Psoas muscle (tissue), 8 donors: Measurements from ENCODE around the gene SKA2. TPM values are rescaled to one million over a fixed set of nuclear protein-coding genes. Genes with fewer than 3 reads are reported as not detected.
"Not testable (repeated sequence)": the region's sequence is repeated elsewhere in the genome, so short reads cannot be mapped to it uniquely, and the experiment has no call there.

ENCODE experiments used
- ATAC-seq, 4 donors: fragments of 200-7000 bp; cut with Tn5 transposase; one replicate each; pipeline ENCODE4 v1.9.1; 2020; ENCODE audit warnings: moderate library complexity in 3 of 4, mild to moderate bottlenecking in 2 of 4
- DNase-seq, 2 donors: peaks; one replicate each; pipeline ENCODE4 v3.0.0-alpha.2; 2020
- H3K27ac ChIP-seq: fragments of 200-600 bp; one replicate; pipeline ENCODE4 v1.8.0; 2022
- H3K27me3 ChIP-seq, 3 donors: fragments of 200-600 bp in 1 of 3; one replicate each; pipeline versions ENCODE4 v1.6.1 to v1.8.0; 2013 to 2022; ENCODE audit warnings: low read length in 2 of 3, mild to moderate bottlenecking in 2 of 3, moderate library complexity in 1 of 3; ENCODE audit not compliant: insufficient read depth in 3 of 3
- H3K36me3 ChIP-seq, 2 donors: fragments of 200-600 bp in 1 of 2; one replicate each; pipeline versions ENCODE4 v1.6.1 to v1.8.0; 2013 to 2022; ENCODE audit warnings: low read depth in 1 of 2, mild to moderate bottlenecking in 1 of 2, moderate library complexity in 1 of 2; ENCODE audit not compliant: insufficient read depth in 1 of 2
- H3K4me1 ChIP-seq: fragments of 200-600 bp; one replicate; pipeline ENCODE4 v1.8.0; 2022
- H3K4me3 ChIP-seq: fragments of 200-600 bp; one replicate; pipeline ENCODE4 v1.8.0; 2022; ENCODE audit warnings: mild to moderate bottlenecking
- H3K9me3 ChIP-seq: fragments of 200-600 bp; one replicate; pipeline ENCODE4 v1.8.0; 2022
- WGBS, 3 donors: extraction: QIAGEN DNeasy Blood & Tissue Kit; methylation state at CpG; one replicate each; pipeline versions ENCODE4 v1.1.6 to v1.1.7; 2013; 5-methylcytosine and 5-hydroxymethylcytosine counted together
- intact Hi-C, 2 donors: fragments of 100-400 bp; cut with DNase I; formaldehyde crosslinking; loops; one replicate each; pipeline versions ENCODE4 v1.11.0 to v1.14.2; 2022
- polyA plus RNA-seq, 3 donors: library from polyadenylated mRNA; stranded (reverse); fragments of 200-250 nt; gene quantifications; one replicate each; pipeline ENCODE4 v1.2.3, GENCODE V29; 2013
- total RNA-seq, 4 donors: library from RNA; stranded (reverse); fragmentation: NEBNext Ultra II Directional in 2 of 4; extraction: Animal tissue kit (Norgen Biotek cat#: 25700) in 2 of 4; gene quantifications; one replicate each; pipeline versions ENCODE4 v1.2.1 to v1.2.4, GENCODE V29; 2021 to 2023
- TF ChIP-seq, protein P1 (sequence below): fragments of 200-600 bp; IDR thresholded peaks from one replicate; pipeline ENCODE4 v1.8.0; 2022; ENCODE audit warnings: antibody characterized with exemption
- donor health status: healthy with polysubstance abuse.
- donor health status: DM: no; HTN: no; CAD: no; lungs with moderate emphysema.
- donor health status: Bipolar disorder and iron deficiency.
- donor health status: healthy.
- donor health status: DM: yes; HTN: yes; CAD: no.
- donor health status: DM: no; HTN: no; CAD: no.
- donor health status: DM: no; HTN: no; CAD: no.
- donor health status: DM: yes; HTN: yes; CAD: no.

SKA2 gene
- total and polyA plus RNA-seq, 7 donors = 7.2 to 17.1 (median 11.3) TPM

- ATAC-seq = no peak
- Histone ChIP-seq H3K27me3 (no peaks in the 10 kb centered on the region), H3K4me3 (no peak overlapping the region), H3K9me3 (no peaks in the 10 kb centered on the region), H3K36me3 (no peaks in the 10 kb centered on the region), H3K27ac (no peak overlapping the region), H3K4me1 (no peaks in the 10 kb centered on the region)
- intact Hi-C loops = no loop called here
- DNase-seq = no peak
- 91 to 95% (median 92%) methylated on average over 2 of the region's 2 CpGs for WGBS, 3 donors
- TF ChIP-seq, protein P1, sequence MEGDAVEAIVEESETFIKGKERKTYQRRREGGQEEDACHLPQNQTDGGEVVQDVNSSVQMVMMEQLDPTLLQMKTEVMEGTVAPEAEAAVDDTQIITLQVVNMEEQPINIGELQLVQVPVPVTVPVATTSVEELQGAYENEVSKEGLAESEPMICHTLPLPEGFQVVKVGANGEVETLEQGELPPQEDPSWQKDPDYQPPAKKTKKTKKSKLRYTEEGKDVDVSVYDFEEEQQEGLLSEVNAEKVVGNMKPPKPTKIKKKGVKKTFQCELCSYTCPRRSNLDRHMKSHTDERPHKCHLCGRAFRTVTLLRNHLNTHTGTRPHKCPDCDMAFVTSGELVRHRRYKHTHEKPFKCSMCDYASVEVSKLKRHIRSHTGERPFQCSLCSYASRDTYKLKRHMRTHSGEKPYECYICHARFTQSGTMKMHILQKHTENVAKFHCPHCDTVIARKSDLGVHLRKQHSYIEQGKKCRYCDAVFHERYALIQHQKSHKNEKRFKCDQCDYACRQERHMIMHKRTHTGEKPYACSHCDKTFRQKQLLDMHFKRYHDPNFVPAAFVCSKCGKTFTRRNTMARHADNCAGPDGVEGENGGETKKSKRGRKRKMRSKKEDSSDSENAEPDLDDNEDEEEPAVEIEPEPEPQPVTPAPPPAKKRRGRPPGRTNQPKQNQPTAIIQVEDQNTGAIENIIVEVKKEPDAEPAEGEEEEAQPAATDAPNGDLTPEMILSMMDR = no peak
Observed at GRCh38 chr17:59190806-59191205, 35.8 kb upstream of the SKA2 start.

DNA sequence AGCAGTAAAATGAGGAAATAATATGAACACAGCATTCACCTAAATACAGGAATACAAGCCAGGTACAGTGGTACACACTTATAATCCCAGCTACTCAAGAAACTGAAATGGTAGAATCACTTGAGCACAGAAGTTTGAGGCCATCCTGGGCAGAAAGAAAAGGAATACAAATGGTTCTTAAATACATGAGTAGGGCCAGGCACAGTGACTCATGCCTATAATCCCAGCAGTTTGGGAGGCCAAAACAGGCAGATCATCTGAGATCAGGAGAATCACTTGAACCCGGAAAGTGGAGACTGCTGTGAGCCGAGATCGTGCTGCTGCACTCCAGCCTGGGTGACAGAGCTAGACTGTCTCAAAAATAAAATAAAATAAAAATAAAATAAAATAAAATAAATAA lies 31.9 kb upstream of the SKA2 start:
- ATAC-seq (no peak), DNase-seq (no peak)
- Histone ChIP-seq H3K27ac (no peak overlapping the region), H3K4me1 (no peaks in the 10 kb centered on the region), H3K4me3 (no peak overlapping the region), H3K27me3 (no peaks in the 10 kb centered on the region), H3K9me3 (no peaks in the 10 kb centered on the region), H3K36me3 (no peaks in the 10 kb centered on the region)
- 96 to 99% (median 96%) methylated on average over 3 of the region's 3 CpGs for WGBS, 3 donors
- TF ChIP-seq, protein P1 = no peak
- intact Hi-C loops = no loop called here

- no peak overlapping the region for H3K27ac ChIP-seq
- no peak for ATAC-seq
- H3K36me3 ChIP-seq = no peaks in the 10 kb centered on the region
- intact Hi-C loops = no loop called here
- no peaks in the 10 kb centered on the region for H3K27me3 ChIP-seq
- TF ChIP-seq, protein P1 = no peak
- H3K4me1 ChIP-seq = no peaks in the 10 kb centered on the region
- no peaks in the 10 kb centered on the region for H3K9me3 ChIP-seq
- no peak overlapping the region for H3K4me3 ChIP-seq
- DNase-seq = no peak
Observed at GRCh38 chr17:59185997-59186396, 31.0 kb upstream of the SKA2 start.

- intact Hi-C loops = no loop called here
Observed at GRCh38 chr17:59181481-59181880, 26.5 kb upstream of the SKA2 start.

DNA sequence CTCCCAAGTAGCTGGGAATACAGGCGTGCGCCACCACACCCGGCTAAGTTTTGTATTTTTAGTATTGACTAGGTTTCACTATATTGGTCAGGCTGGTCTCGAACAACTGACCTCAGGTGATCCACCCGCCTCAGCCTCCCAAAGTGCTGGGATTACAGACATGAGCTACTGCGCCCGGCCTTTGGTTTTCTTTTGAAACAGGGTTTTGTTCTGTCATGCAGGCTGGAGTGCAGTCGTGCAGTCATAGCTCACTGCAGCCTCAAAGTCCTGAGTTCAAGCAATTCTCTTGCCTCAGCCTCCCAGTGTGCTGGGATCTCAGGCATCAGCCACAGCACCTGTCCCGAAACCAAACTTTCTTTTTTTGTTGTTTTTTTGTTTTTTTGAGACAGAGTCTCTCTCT lies 25.6 kb upstream of the SKA2 start:
- Histone ChIP-seq H3K9me3 (no peaks in the 10 kb centered on the region), H3K36me3 (no peaks in the 10 kb centered on the region), H3K27ac (no peak overlapping the region), H3K4me1 (no peaks in the 10 kb centered on the region), H3K4me3 (no peak overlapping the region), H3K27me3 (no peaks in the 10 kb centered on the region)
- intact Hi-C loops = no loop called here
- WGBS, 3 donors = 96 to 98% (median 97%) methylated on average over 9 of the region's 9 CpGs
- ATAC-seq = no peak
- TF ChIP-seq, protein P1 = no peak
- no peak for DNase-seq

More at GRCh38 chr17:59181481-59181880, 26.5 kb upstream of the SKA2 start:
- WGBS, 3 donors = 98 to 99% (median 99%) methylated on average over 9 of the region's 9 CpGs
- DNase-seq = no peak
- TF ChIP-seq, protein P1 = no peak
- Histone ChIP-seq H3K4me1 (no peaks in the 10 kb centered on the region), H3K9me3 (no peaks in the 10 kb centered on the region), H3K27me3 (no peaks in the 10 kb centered on the region), H3K27ac (no peak overlapping the region), H3K36me3 (no peaks in the 10 kb centered on the region), H3K4me3 (no peak overlapping the region)
- no peak for ATAC-seq

DNA sequence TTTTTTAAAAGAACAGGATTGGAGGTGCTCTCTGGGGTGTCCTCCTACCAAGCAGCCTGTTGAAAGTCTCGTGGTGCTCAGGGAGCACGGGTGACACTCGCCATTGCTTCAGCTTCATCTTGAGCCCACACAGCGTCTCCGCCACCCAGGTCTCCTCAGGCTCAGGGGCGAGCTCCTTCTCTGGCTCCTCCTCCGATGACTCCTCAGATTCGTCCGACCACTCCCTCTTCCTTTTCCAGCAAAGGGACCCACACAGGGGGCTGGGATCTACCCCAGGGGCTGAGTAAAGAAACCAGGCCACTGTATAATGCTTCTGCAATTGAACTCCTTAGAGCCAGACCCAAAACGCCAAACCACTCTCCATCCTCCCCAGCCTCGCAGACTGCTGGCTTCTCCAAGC lies 24.6 kb upstream of the SKA2 start:
- H3K27me3 ChIP-seq, DNase-seq, H3K27ac ChIP-seq, H3K36me3 ChIP-seq, H3K9me3 ChIP-seq, ATAC-seq, intact Hi-C loops, H3K4me1 ChIP-seq, H3K4me3 ChIP-seq: not testable (repeated sequence)
- WGBS, 3 donors = 92 to 95% (median 93%) methylated on average over 11 of the region's 11 CpGs
